Right hindlimb (tissue), 1 donor: ENCODE results near the gene JCHAIN.
"Not testable (repeated sequence)": the region's sequence is repeated elsewhere in the genome, so short reads cannot be mapped to it uniquely, and the experiment has no call there.

Source experiments
- DNase-seq: peaks from one replicate; pipeline ENCODE4 v3.0.0-alpha.2; 2018

The JCHAIN gene

DNA sequence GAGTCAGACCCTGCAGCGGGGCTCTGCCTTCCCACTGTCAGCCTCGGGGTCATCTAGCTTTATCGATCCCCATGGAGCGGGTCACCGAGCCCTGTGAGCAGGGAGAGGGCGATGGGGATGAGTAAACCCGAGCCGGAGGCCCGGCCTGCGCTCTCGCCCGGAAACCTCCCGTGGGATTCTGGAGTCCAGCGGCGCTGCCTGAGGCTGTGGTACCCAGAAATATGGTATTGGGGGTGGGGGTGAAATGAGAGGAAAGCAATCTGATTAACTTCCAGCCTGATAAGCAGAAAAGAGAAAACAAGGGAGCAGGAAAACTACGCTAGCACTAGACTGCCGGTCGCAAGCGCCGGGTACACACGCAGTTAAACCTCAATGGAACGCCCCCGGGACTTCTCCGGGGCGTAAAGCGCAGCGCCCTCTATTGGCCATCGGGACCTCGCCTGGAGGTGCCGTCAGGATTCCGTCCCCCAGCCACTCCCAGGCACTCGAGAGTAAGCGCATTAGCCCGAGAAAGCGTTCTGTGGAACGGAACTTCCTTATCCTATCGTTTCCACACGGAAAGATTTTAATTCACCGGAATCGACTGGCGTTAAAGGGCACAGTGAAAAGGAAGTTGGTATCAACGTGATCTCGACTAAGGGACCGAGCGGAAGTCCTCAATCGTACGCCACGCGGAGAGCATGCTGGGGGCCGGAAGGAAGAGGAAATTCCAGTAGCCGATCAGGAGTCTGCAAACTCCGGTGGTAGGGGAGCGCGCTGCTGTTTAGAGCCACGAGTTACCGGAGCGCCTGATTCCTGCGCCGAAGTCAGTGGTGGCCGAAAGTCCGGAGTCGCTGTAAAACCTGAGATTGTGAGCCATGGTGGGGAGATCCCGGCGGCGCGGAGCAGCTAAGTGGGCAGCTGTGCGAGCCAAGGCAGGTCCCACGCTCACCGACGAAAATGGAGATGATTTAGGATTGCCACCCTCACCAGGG is 21.8 kb upstream of the JCHAIN start, which contains the start of gene UTP3:
TSS of gene UTP3 (plus strand) at position 712 of the 974 bp plus-strand sequence. CDS start at position 858, 146 bp downstream.
- DNase-seq = peak; percentile 98

DNA sequence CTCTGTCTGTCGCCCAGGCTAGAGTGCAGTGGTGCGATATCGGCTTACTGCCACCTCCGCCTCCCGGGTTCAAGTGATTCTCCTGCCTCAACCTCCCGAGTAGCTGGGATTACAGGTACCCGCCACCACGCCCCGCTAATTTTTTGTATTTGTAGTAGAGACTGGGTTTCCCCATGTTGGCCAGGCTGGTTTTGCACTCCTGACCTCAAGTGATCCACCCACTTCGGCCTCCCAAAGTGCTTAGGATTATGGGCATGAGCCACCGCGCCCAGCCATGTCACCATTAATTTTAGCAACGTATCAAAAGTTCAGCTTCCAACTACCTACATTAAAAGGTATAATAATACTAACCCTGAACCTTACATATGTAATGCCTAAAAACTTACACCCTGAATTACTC is 21.1 kb upstream of the JCHAIN start:
- DNase-seq = no peak

DNA sequence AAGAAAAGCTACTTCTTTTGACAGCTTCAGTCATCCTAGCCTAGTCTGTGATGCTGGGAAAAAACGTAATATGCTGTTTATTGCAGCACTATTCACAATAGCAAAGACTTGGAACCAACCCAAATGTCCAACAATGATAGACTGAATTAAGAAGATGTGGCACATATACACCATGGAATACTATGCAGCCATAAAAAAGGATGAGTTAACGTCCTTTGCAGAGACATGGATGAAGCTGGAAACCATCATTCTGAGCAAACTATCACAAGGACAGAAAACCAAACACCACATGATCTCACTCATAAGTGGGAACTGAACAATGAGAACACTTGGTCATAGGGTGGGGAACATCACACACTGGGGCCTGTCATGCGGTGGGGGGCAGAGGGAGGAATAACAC is 15.8 kb upstream of the JCHAIN start:
- DNase-seq = not testable (repeated sequence)

DNA sequence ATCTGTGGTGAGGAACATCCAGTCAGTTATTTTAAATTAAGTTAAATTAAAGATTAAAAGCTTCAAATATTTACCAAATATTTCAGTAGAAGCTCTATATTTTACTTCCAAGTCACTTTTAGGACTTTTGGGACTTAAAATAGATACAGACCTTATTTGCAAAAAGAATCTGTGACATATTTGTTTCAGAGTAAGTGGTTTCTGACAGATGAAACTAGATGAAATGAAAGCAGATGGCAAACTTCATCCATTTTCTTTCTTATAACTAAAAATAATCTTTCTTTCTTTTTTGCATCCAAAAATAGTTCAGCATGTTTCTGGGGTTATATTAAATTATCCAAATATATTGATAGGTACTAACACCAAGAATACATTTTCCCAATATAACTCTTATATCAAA is 15.4 kb upstream of the JCHAIN start:
- DNase-seq = no peak

DNA sequence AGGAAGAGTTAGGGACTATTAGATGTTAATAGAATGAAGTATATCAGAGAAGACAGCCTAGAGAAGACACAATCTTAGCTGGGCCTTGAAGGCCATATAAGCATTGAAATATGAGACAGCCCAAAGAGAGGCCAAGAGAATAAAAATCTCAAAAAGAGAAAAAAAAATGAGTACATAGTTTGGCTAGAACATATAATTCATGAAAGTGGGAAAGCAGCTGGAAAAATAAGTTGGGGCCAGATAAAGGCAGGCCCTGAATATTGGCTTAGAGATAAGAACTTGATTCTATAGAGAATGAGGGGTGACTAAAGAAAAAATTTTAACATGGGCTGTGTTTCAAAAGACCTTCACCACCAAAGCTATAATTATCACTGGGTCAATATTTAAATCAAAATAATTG is 14.6 kb upstream of the JCHAIN start:
- DNase-seq = no peak

DNA sequence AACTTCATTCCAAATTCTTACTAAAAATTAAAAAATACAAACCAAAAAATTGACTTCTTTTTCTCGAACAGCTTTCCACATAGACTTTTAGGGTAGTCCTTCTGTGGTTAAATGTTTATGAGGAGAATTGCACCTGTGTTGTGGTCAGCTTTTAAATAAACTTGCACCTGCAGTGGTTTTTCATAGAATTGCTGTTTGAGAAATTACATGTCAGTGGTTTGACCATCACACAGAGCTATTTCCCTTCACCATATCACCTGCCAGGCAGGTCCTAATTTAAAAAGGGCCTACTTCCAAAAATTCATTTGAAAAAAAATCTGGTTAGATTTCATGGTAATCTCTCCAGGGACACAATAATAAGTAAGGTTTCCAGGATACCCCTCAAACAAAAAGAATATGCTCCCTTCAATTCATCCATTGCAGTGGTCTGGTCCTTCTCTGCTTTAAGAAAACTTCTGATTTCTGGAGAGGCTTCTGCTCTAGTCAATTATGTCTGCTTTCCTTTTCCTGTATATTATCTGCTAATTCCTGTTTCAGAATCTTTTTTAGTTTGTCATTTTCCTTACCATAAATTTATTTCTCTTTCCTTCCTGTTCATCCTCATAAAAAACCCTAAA is 12.2 kb upstream of the JCHAIN start:
- DNase-seq = no peak

DNA sequence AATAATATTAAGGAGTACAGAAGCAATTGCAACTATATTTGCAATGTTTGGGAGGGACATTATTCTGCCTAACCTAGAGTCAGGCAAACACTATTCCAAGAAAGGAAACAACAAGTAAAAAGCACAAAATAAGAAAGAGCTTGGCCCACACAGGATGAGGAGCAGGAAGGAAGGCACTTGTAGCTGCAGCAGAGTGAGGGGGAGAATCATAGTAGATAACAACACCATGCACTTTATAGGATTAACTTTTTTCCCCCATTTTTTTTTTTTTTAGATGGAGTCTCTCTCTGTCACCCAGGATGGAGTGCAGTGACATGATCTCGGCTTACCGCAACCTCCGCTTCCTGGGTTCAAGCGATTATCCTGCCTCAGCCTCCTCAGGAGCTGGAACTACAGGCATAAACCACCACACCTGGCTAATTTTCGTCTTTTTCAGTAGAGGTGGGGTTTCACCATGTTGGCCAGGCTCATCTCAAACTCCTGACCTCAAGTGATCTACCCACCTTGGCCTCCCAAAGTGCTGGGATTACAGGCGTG is 10.3 kb upstream of the JCHAIN start:
- no peak for DNase-seq

DNA sequence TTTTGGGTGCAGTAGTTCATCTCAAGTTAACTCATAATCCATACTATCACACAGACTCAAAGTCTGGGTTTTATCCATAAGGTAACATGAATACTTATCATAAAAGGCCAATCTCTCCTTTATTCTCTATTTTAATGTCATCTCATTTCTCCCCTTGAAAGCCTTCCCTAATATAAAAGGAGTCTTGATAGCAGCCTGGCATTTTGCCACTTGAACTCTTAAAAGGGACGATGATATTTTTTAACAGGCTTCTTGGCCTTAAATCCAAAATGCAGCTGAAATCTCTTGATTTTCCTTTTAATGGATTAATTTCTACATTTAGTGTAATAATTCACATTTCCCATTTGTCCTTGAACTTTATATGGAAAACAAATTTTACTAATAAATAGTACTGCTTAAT is 8.4 kb upstream of the JCHAIN start:
- no peak for DNase-seq

DNA sequence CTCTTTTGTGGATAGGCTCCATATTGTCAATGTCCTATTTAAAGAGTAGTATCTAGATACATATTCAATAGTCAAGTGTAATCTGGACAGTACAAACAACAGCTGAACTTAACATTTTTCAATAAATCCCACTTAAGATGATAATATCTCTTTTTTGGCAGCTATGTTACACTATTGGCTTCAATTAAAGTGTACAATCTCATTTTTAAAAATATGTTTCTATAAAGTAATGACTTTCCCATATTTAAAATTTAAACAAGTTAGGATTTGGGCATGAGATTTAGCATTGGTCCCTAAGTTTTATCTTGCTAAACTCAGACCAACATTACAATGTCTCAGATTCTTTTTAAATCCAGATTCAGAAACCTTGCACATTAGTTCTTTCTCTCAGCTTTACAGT is 7.9 kb upstream of the JCHAIN start:
- DNase-seq = no peak

DNA sequence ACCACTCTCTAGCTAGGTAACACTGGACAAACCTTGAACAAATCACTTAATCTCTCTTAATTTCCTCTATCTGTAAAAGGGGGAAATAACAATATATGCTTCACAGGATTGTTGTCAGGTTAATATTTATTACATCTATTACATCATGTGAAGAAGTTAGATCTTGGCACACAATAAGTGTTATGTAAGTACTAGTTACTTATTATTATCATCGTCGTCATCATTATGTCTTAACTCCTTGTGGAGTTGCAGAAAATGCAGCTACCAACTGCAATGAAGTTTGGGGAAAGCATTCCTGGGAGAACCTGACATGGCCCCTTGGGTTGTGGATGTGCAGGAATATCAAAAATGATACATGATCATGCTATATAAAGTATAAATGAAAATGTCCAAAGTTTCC is 4.8 kb upstream of the JCHAIN start:
- no peak for DNase-seq

DNA sequence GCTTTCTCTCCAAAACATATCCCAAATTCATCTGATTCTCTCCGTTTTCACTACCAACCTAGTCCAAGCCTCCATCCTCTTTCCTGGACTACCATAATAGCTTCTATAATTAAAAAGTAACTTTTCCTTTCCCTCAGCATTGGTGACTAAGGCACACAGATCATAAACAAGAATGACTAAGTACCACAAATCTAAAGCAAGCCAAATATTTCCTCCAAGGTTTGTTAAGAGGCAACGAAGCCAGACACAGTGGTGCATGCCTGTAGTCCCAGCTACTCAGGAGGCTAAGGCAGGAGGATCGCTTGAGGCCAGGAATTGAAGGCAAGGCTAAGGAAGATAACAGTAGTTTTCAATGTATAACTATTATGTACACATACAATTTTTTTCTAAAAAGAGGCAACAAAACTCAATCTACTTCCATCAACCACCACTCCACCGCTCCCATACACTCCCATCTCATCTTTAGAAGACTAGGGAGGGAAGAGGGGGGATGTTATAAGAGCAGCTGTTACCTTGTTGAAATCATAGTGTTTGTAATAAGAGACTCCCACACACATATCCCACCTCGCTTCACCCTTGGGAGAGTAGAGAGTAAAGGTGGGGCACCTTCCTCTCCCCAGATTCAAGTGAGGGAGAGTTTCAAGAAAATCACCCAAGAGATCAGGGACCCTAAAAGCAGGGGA is 4.2 kb upstream of the JCHAIN start:
- no peak for DNase-seq

DNA sequence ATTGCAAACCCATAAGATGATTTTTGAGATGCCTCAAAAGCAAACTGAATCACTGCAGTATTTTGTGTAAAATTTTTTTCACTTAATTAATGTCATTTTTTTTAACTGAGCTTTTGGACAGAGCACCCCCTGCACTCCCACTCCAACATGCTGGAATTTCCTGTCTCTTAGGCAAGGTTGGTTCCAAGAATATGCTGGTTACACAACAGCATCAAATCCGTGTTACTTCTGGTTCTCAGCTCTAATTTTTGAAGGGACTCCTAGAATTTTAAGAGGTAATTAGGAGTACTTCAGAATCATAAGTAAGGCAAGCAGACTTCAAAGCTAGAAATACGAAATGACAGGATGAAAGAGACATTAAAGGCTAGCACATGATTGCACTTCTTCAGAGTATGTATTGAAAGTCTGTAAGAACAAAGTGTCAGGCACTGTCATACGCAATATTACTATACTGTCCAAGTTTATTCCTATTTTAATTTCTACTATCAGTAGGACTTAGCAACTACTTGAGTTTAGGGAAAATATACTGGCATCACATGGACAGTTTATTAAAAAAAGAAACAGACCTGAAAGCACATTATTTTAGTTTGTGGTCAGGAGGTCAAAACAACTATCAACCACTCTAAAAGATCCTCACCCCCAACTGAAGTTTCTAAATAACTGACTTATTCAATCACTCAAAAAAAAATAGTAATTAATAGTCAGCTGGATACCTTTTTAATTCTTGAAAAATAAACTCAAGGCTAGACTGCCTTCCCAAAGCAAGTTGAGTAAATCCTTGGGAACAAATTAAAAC is 1.6 kb upstream of the JCHAIN start:
- no peak for DNase-seq

DNA sequence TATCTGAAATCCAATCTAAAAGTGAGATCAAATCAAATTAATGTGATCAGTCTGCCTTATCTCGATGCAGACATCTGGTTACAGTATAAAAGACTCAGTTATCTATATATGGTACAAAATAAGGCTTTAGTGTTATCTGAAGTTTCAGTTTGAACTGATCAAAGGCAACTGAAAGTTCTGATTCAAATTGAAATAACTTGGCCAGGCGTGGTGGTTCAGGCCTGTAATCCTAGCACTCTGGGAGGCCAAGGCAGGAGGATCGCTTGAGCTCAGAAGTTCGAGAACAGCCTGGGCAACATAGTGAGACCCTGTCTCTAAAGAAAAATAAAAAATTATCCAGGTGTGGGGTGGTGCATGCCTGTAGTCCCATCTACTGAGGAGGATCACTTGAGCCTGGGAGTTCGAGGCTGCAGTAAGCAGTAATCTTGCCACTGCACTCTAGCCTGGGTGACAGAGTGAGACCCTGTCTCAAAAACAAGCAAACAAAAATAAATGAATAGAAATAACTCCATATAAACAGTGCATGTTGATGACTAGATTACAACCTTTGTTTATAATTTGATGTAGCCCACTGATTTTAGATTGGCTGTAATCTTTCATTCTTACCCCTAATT is 4.9 kb downstream of the JCHAIN start:
- not testable (repeated sequence) for DNase-seq

DNA sequence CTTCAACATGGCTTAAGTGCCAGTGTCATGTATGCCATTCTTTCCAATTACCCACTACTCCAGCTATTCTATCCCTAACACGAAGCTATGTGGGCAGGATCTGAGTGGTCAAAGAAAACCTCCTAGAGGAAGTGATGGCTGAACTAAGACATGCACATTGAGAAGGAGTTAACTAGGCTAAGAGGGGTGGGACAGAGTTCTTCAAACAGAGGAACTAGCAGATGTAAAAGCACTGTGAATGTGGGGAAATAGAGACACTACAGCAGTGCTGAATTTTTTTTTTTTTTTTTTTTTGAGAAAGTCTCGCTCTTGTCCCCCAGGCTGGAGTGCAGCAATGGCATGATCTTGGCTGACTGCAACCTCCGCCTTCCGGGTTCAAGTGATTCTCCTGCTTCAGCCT is 6.2 kb downstream of the JCHAIN start:
- no peak for DNase-seq

DNA sequence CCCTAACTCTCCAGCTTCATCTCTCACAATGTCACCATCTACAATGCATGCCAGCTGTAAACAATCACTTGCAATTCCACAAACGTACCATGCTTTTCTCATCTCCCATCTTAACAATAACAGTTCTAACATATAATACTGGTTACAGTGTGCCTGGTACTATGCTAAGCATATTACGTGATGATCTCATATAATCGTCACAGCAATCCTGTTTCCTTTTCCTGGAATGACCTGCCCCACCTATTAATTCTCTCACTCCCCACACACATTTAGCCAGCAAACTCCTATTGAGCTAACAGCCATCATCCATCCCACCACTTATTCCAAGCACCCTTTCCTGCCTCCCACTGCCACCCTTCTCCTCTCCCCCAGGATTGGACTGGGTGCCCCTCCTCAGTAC is 7.9 kb downstream of the JCHAIN start:
- DNase-seq = no peak

DNA sequence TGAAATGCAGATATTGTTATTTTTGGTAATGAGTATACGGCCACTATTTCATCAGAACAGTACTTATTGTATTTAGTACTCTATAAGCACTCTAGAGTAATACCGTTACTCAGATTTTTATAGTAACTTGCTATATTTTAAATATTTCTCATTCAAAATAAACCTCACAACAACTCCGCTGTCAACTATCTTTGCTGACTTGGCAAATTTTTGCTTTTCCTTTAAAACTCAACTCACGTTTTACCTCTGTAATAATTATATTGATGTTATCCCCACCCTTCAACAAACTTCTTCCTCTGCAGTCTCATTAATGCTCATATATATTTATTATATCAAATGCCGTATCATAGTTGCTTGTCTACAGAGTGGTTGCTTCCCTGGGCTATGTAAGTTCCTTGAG is 9.0 kb downstream of the JCHAIN start:
- DNase-seq = no peak

DNA sequence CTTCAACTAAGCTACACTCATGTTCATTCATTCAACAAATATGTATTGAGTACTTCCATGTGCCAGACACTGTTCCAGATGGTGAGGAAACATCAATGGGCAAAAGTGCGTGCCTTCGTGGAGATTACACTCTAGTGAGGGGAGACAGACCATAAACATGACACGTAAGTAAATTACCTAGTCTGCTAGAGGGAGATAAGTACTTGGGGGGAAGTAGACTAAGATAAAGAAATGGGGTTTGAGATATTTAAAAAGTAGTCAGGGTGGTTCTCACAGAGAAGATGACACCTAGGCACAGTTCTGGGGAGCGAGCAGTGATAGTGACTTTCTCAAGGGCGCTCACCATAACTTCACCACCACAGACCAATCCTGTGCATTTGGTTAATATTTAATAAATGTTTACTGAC is 11.7 kb downstream of the JCHAIN start:
- no peak for DNase-seq

DNA sequence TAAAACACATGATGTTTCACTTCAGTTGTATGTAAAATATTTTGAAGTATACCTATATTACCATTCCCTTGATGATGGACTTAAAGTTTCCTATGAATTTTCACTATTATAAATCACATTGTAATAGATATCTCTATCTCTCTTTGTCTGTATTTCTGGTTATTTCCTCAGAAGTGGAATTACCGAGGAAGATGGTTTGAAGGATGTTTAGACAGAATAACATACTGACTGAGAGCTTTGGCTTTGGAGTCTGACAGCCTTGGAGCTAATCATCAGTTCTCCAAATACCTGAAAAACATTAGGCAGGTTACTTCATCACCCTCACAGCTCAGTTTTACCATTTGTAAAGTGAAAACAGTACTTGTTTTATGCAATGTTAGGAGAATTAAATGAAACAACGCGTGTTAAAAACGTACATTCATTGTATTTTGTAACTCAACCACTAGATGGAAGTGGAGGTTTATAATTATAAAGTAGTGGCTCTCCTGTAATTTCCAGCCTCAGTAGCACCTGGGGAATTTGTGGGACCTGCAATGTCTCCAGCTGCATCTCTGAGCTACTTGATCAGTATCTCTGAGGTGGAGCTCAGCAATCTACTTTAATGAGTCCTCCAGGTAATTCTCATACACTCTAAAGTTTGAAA is 14.3 kb downstream of the JCHAIN start:
- no peak for DNase-seq

DNA sequence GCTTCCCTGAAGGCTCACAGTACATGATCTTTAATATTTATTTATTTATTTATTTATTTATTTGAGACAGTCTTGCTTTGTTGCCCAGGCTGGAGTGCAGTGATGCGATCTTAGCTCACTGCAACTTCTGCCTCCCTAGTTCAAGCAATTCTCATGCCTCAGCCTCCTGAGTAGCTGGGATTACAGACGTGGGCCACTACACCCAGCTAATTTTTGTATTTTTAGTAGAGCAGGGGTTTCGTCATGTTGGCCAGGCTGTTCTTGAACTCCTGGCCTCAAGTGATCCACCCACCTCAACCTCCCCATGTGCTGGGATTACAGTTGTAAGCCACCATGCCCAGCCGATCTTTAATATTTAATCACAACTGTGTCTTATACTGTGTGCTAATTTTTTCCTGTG is 15.6 kb downstream of the JCHAIN start:
- DNase-seq = not testable (repeated sequence)

DNA sequence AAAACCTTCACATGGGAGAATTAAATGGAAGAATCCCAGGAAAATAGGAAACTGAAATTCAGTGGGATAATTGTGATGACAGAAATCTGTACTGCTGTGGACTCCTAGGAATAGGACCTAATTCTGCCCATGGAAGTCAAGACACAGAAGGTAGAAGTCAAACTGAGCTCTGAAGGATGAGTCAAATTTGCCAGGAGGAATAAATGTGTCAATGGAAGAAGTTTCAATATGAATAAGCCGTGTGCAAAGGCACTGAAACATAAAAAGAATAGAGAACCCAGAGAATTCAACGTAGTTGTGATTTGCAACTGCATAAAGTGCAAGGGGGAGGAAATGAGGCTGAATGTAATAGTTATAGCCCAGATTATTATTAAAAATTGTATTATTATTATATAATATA is 26.1 kb downstream of the JCHAIN start:
- no peak for DNase-seq

DNA sequence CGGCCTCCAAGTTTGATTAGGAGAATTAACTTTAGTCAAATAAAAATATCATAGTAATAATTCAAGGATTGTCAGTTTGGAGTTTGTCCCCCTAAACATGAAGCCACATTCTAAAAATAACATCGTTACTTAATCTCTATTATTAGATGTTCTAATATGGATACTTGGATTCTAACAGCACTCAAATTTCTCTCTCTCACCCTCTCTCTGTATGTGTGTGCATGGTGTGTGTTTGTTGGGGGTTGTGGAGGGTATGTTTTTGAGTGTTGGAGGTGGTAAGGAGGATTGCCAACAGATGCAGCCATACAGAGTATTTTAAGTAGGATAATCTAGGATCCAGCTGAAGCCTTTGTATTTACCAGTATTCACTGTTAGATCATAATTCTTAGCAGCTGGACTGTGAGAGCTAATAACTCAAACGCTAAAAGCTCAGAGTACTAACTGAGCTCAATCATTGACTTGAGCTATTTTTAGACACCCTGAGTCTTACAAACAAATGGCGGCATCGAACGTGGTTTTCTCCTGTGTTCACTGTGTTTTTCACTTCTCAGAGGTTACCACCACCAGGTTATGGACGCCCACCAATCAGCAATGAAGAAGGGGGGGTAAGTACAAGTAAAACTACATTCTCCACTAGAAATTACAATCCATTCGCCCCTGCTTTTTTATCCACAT is 28.9 kb downstream of the JCHAIN start:
- no peak for DNase-seq
